ENCODE results near the gene SHISA6.
"Not testable (repeated sequence)": the region's sequence is repeated elsewhere in the genome, so short reads cannot be mapped to it uniquely, and the experiment has no call there.

Gene SHISA6

GRCh38 chr17:11267999-11268575, 27.1 kb downstream of the SHISA6 start:
- no peak for DNase-seq (ENCODE audit: low read depth)

DNA sequence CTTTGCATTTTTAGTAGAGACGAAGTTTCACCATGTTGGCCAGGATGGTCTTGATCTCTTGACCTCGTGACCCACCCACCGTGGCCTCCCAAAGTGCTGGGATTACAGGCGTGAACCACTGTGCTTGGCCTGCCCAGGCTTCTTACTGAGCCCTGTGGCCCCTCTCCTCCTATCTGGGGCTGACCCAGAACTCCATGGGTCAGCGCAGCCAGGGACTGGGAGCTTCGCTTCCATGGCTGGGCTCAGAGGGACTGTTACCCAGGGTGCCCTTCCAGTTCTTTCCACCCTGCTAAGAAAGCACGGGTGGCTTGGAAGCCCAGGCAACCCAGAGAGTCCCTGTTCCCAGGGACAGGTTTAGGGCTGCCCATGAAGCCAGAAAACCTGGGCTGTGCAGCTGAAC, 28.2 kb downstream of the SHISA6 start:
- no peak for DNase-seq (ENCODE audit: low read depth)

- no peak for DNase-seq (ENCODE audit: low read depth)
Measured at GRCh38 chr17:11272191-11272590, 31.2 kb downstream of the SHISA6 start.

DNA sequence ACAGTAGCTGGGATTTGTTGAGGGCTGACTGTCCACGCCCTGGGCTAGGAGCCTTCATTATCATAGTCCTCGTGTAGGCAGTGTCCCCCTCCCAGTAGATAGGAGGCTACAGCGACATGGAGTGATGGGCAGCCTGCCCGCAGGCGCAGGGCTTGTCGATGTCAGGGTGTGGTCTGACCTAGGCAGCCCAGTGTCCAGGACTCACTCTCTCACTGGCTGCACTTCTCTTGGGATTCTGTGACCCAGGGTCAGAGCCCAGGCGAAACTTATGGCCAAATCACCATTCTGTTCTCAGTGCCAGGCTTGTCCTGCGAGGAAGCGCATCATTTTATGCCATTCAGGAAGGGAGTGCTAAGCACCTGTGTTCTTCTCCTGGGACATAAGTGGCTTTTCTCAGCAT, 32.6 kb downstream of the SHISA6 start:
- no peak for DNase-seq (ENCODE audit: low read depth)

DNA sequence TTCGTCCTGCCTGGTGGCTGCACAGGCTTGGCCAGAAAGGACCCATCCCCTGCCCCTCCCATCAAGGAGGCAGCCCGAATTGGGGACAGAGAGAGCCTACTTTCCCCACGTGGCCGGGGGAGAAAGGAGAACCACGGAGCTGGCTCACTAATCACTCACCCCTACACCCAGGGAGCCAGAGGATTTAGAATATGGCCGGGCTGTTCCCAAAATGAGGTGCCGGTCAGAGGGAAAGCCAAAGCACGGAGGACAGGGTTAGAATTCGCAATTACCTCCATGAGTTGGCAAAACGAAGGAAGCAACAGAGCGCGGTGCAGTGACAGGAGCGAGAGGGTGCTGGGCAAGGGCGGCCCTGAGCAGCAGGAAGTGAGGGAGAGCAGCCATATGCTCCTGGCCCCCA, 33.1 kb downstream of the SHISA6 start:
- DNase-seq (ENCODE audit: low read depth), result no peak

DNA sequence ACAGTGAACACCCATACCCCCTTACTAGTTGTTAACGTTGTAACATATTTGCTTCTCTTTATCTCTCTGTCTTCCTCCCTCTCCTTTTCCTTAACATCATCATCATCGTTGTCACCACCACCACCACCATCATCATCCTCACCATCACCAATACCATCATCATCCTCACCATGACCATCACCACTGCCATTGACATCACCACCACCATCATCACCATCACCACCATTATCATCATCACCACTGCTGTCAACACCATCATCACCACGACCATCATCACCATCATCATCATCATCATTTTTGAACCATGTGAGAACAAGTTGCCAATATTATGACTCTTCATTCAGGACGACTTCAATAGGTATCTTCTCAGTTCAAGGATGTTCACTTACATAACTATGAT, 35.5 kb downstream of the SHISA6 start:
- DNase-seq (ENCODE audit: low read depth), result no peak

DNA sequence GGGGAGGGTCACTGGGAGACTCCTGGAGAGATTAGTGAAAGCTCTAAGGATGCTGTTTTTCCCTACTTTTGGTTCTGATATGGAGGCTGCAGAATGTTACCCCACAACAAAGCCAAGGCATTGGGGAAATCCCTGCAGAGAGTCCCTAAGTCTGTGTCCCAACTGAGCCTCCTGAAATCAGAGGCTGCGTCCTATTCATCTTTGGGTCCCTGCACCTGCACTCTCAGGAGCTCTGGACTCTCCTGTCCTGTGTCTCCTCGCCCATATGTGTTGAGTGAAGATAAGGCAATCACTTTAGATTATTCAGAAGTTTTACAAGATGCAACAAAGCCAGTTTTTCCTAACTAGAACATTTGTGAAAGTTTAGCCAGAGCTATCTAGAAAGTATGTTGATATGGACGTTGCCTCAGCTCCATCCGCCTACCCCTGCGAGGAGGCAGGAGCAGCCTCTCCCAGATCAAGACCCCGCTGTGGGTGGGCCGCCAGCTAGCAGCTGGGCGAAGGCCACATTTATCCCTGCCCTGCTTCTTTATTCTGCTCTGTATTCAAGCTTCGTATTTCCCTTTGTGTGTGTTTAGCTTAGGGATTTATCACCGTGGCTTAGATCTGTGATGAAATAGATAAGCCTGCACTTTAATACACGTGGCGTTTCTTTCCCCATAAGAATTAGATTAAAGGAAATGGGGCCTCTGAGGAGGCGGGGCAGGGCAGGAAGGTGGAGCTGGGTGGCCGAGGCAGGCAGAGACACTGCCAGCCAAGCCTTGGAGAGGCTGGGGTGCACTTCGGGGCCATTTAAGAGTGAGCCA, 37.4 kb downstream of the SHISA6 start:
- no peak for DNase-seq (ENCODE audit: low read depth)

GRCh38 chr17:11278992-11279270, 37.9 kb downstream of the SHISA6 start:
- no peak for DNase-seq (ENCODE audit: low read depth)

GRCh38 chr17:11279776-11280344, 38.8 kb downstream of the SHISA6 start:
- DNase-seq (ENCODE audit: low read depth), result no peak

DNA sequence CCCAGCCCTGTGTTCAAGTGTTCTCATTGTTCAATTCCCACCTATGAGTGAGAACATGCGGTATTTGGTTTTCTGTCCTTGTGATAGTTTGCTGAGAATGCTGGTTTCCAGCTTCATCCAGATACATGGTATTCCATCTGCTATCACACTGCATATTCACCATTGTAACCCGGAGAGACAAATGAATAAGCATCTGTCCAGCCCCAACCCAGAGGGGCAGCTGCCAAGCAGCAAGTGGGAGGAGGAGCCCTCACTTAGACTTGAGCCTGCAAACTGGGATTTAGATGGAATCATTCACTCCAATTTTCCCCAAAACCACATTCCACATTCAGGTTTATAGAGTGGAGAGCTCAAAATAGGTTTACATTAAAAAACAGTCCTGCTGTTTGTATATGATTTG, 41.6 kb downstream of the SHISA6 start:
- no peak for DNase-seq (ENCODE audit: low read depth)

GRCh38 chr17:11284811-11285210, 43.8 kb downstream of the SHISA6 start:
- DNase-seq (ENCODE audit: low read depth), result no peak

- no peak for DNase-seq (ENCODE audit: low read depth)
Measured at GRCh38 chr17:11285946-11286345, 44.9 kb downstream of the SHISA6 start.

GRCh38 chr17:11287791-11288190, 46.8 kb downstream of the SHISA6 start:
- no peak for DNase-seq (ENCODE audit: low read depth)

GRCh38 chr17:11290814-11291213, 49.8 kb downstream of the SHISA6 start:
- no peak for DNase-seq (ENCODE audit: low read depth)

GRCh38 chr17:11292491-11292890, 51.5 kb downstream of the SHISA6 start:
- DNase-seq (ENCODE audit: low read depth), result no peak

GRCh38 chr17:11293480-11293879, 52.5 kb downstream of the SHISA6 start:
- DNase-seq (ENCODE audit: low read depth), result no peak

- DNase-seq (ENCODE audit: low read depth), result no peak
Measured at GRCh38 chr17:11294826-11295225, 53.8 kb downstream of the SHISA6 start.

GRCh38 chr17:11296994-11297393, 56.0 kb downstream of the SHISA6 start:
- no peak for DNase-seq (ENCODE audit: low read depth)

- no peak for DNase-seq (ENCODE audit: low read depth)
Measured at GRCh38 chr17:11298401-11298800, 57.4 kb downstream of the SHISA6 start.

- DNase-seq (ENCODE audit: low read depth), result no peak
Measured at GRCh38 chr17:11300201-11300600, 59.2 kb downstream of the SHISA6 start.

- no peak for DNase-seq (ENCODE audit: low read depth)
Measured at GRCh38 chr17:11300738-11301137, 59.7 kb downstream of the SHISA6 start.

DNA sequence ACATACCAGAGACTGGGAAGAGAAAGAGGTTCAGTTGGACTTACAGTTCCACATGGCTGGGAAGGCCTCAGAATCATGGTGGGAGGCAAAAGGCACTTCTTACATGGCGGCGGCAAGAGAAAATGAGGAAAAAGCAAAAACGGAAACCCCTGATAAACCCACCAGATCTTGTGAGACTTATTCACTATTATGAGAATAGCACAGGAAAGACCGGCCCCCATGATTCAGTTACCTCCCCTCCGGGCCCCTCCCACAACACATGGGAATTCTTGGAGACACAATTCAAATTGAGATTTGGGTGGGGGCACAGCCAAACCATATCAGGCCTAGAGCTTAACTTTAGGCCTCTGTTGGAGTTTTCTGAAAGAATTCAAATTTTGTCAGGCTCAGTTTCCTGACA, 60.9 kb downstream of the SHISA6 start:
- DNase-seq (ENCODE audit: low read depth), result not testable (repeated sequence)

GRCh38 chr17:11302401-11303186, 61.6 kb downstream of the SHISA6 start:
- DNase-seq (ENCODE audit: low read depth), result no peak

Data from activated T-helper 1 cell treated with Interleukin-2 at 50 U/mL for 16 hours (primary cell).